Activated B cell treated with CpG ODN at 0.5 μM for 24 hours (primary cell): Measurements from ENCODE around the gene ARHGEF25. TPM values are rescaled to one million over a fixed set of nuclear protein-coding genes. Genes with fewer than 3 reads are reported as not detected.
"Not testable (repeated sequence)": the region's sequence is repeated elsewhere in the genome, so short reads cannot be mapped to it uniquely, and the experiment has no call there.

ENCODE experiments used
- ATAC-seq: fragments of 200-7000 bp; cut with Tn5 transposase; one replicate; pipeline ENCODE4 v1.10.0; 2021; ENCODE audit warnings: low read depth, mild to moderate bottlenecking, moderate library complexity
- CTCF ChIA-PET: fragments of 350-600 bp; sonication (Branson Sonifier 250); formaldehyde crosslinking; loops from one replicate; lab custom pipeline; 2021; ENCODE audit warnings: antibody characterized with exemption; lab: Charles Lee
- POLR2A ChIA-PET: fragments of 350-600 bp; sonication (Branson Sonifier 250); formaldehyde crosslinking; loops from one replicate; lab custom pipeline; 2021; ENCODE audit warnings: antibody characterized with exemption; lab: Charles Lee
- DNase-seq: peaks from one replicate; pipeline ENCODE4 v3.0.0; 2022
- H3K27ac Mint-ChIP-seq: one replicate; pipeline ENCODE4 v1.8.0; 2020; ENCODE audit warnings: mixed read lengths
- H3K27me3 Mint-ChIP-seq: one replicate; pipeline ENCODE4 v1.8.0; 2021; ENCODE audit warnings: mixed read lengths
- H3K36me3 Mint-ChIP-seq: one replicate; pipeline ENCODE4 v1.8.0; 2021; ENCODE audit warnings: low read depth, mixed read lengths
- H3K4me1 Mint-ChIP-seq: one replicate; pipeline ENCODE4 v1.8.0; 2021; ENCODE audit warnings: mixed read lengths
- H3K4me3 Mint-ChIP-seq: one replicate; pipeline ENCODE4 v1.8.0; 2020; ENCODE audit warnings: mild to moderate bottlenecking, mixed read lengths
- H3K9me3 Mint-ChIP-seq: one replicate; pipeline ENCODE4 v1.8.0; 2020; ENCODE audit warnings: mixed read lengths
- intact Hi-C: fragments of 100-400 bp; cut with micrococcal nuclease; formaldehyde crosslinking; loops from one replicate; pipeline ENCODE4 v1.15.1; 2024
- total RNA-seq: library from RNA; stranded (reverse); gene quantifications from 2 replicates; pipeline ENCODE4 v1.2.3, GENCODE V29; 2022
- TF ChIP-seq, protein P1 (sequence below): fragments of 200-600 bp; IDR thresholded peaks from one replicate; pipeline ENCODE4 v1.8.0; 2022; ENCODE audit warnings: antibody characterized with exemption, mild to moderate bottlenecking

Gene ARHGEF25
- total RNA-seq, 1 donor from 2014 or later = not detected

DNA sequence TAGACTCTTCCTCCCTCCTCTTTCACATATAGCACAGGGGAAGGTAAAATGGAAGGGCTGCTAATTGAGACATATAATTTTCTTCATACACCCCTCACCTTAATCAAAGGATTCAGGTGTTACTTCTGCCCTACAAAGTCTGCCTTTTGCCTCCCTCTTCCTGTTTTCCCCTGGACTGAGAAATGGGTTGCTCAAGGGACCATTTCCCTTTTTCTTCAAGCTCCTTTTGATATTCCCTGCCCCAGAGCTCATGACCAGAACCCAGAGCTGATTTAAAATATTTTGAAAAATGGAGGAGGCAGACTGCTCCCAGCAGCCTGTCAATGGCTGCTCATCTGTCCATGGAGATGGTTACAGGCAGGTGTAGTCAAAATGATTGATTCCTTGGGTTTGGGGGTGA, 26.5 kb upstream of the ARHGEF25 start:
- peaks cover 12% of the 10 kb centered on the region for H3K27me3 Mint-ChIP-seq
- H3K4me1 Mint-ChIP-seq = peaks cover 4% of the 10 kb centered on the region
- H3K27ac Mint-ChIP-seq = no peak overlapping the region
- H3K36me3 Mint-ChIP-seq = no peaks in the 10 kb centered on the region
- ATAC-seq = no peak
- no peak overlapping the region for H3K4me3 Mint-ChIP-seq
- TF ChIP-seq, protein P1, sequence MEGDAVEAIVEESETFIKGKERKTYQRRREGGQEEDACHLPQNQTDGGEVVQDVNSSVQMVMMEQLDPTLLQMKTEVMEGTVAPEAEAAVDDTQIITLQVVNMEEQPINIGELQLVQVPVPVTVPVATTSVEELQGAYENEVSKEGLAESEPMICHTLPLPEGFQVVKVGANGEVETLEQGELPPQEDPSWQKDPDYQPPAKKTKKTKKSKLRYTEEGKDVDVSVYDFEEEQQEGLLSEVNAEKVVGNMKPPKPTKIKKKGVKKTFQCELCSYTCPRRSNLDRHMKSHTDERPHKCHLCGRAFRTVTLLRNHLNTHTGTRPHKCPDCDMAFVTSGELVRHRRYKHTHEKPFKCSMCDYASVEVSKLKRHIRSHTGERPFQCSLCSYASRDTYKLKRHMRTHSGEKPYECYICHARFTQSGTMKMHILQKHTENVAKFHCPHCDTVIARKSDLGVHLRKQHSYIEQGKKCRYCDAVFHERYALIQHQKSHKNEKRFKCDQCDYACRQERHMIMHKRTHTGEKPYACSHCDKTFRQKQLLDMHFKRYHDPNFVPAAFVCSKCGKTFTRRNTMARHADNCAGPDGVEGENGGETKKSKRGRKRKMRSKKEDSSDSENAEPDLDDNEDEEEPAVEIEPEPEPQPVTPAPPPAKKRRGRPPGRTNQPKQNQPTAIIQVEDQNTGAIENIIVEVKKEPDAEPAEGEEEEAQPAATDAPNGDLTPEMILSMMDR = no peak
- no peak for DNase-seq
- ChIA-PET POLR2A (no interaction called here), CTCF (interaction anchor here (1.2 to 6.6 kb wide), 8 partner anchors 9 to 157 kb away, joined by 4 to 126 read pairs (median 7); partner anchors contain the start of gene B4GALNT1)
- intact Hi-C loops = no loop called here
- H3K9me3 Mint-ChIP-seq = no peaks in the 10 kb centered on the region

DNA sequence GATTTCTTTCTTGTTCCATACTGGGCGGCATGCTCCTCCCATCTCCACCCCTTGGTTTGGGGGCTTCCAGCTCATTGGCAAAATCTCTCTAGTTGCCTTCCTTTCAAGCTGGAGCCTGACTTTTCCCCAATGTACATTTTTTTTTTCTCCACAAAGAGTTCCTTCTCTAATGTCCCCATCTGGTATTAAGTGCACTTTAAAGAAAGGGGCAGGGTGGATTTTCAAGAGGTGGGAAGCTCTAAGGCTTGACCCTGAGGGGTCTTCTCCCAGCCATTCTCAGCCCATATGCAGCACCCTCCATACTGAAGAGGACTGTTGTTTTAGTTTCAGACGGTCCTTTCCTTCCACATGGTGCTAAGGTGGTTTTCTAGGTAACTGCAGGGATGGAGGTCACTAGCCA, 26.1 kb upstream of the ARHGEF25 start:
- H3K4me3 Mint-ChIP-seq = no peak overlapping the region
- H3K27ac Mint-ChIP-seq = no peak overlapping the region
- TF ChIP-seq, protein P1 = no peak
- ATAC-seq = no peak
- ChIA-PET CTCF (interaction anchor here (1.2 to 6.6 kb wide), 6 partner anchors 9 to 120 kb away, joined by 4 to 126 read pairs (median 6); partner anchors contain the start of gene B4GALNT1), POLR2A (no interaction called here)
- no peaks in the 10 kb centered on the region for H3K9me3 Mint-ChIP-seq
- intact Hi-C loops = no loop called here
- H3K4me1 Mint-ChIP-seq = peaks cover 4% of the 10 kb centered on the region
- peaks cover 12% of the 10 kb centered on the region for H3K27me3 Mint-ChIP-seq
- DNase-seq = no peak
- no peaks in the 10 kb centered on the region for H3K36me3 Mint-ChIP-seq

DNA sequence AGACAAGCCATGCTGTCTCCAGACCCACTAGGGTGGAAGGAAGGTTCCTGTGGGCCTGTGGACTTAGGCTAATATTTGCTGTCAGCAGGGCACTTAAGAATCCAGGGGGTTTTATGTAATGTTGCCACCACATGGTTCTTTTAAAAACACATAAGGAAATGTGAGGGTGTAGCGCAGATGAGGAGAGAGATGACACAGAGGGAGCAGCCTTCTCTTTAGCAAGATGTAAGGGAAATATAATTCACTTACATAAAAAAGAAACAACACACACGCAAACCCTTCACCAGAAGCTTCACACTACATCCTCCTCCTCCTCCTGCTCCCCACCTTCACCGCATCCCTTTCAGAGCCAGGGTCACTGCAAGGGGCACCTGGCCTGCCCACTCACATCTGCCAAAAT, 25.1 kb upstream of the ARHGEF25 start:
- TF ChIP-seq, protein P1 = no peak
- DNase-seq (no peak), ATAC-seq (no peak)
- Mint-ChIP-seq H3K27ac (no peak overlapping the region), H3K4me3 (no peak overlapping the region), H3K4me1 (peaks cover 11% of the 10 kb centered on the region), H3K36me3 (no peaks in the 10 kb centered on the region), H3K9me3 (no peaks in the 10 kb centered on the region), H3K27me3 (peaks cover 12% of the 10 kb centered on the region)
- intact Hi-C loops = no loop called here
- CTCF ChIA-PET = interaction anchor here (1.4 to 6.6 kb wide), 2 partner anchors 36 to 52 kb away, joined by 4 to 126 read pairs; no protein-coding TSS in a partner anchor
- POLR2A ChIA-PET = no interaction called here

DNA sequence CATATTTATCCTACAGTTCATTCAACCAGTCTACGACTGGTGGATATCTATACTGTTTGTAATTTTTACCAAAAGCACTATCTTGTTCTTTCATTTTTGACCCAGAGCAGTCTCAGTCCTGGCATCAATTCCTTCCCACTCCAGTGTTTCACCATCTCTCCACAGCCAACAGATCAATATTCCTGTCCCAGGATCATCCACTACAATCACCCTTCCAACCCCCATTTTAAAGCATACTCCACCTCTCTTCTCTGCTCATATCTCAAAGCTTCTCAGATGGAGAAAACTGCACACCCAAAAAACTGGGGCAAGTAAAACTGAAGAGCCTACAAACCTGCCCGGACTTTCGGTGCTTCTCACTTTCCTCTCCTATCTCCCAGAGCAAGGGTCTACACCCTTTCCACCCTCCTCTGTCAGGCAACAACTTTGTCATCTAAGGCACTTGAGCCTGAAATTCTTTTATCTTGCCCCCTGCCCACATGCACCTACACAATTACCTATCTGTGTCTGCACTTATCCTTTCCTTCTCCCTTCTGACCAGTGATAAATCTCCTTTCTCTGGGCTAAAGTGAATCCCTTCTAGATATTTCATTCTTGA, 24.3 kb upstream of the ARHGEF25 start:
- no peaks in the 10 kb centered on the region for H3K9me3 Mint-ChIP-seq
- TF ChIP-seq, protein P1 = no peak
- DNase-seq = no peak
- ChIA-PET CTCF (no interaction called here), POLR2A (no interaction called here)
- no peaks in the 10 kb centered on the region for H3K36me3 Mint-ChIP-seq
- no peak for ATAC-seq
- H3K27ac Mint-ChIP-seq = no peak overlapping the region
- H3K4me3 Mint-ChIP-seq = no peak overlapping the region
- intact Hi-C loops = no loop called here
- peaks cover 17% of the 10 kb centered on the region for H3K4me1 Mint-ChIP-seq
- H3K27me3 Mint-ChIP-seq = peaks cover 12% of the 10 kb centered on the region

DNA sequence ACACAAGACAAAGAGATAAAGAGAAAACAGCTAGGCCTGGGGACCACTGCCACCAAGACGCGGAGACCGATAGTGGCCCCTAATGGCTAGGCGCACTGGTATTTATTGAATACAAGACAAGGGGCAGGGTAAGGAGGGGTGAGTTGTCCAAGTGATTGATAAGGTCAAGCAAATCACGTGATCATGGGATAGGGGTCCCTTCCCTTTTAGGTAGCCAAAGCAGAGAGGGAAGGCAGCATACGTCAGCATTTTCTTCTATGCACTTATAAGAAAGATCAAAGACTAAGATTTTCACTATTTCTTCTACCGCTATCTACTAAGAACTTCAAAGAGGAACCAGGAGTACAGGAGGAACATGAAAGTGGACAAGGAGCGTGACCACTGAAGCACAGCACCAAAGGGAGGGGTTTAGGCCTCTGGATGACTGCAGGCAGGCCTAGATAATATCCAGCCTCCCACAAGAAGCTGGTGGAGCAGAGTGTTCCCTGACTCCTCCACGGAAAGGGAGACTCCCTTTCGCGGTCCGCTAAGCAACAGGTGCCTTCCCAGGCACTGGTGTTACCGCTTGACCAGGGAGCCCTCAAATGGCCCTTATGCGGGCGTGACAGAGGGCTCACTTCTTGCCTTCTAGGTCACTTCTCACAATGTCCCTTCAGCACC, 22.2 kb upstream of the ARHGEF25 start:
- ChIA-PET POLR2A (interaction anchor here (0.7 kb wide), 1 partner anchor 953 kb away, joined by 3 read pairs; no protein-coding TSS in a partner anchor), CTCF (interaction anchor here (1.4 kb wide), 1 partner anchor 26 kb away, joined by 3 read pairs; no protein-coding TSS in a partner anchor)
- H3K27ac Mint-ChIP-seq, DNase-seq, H3K36me3 Mint-ChIP-seq, intact Hi-C loops, H3K9me3 Mint-ChIP-seq, H3K4me3 Mint-ChIP-seq, H3K27me3 Mint-ChIP-seq, ATAC-seq: not testable (repeated sequence)
- H3K4me1 Mint-ChIP-seq = peaks cover 19% of the 10 kb centered on the region
